AG09319 (cell line): Measurements from ENCODE around the gene SLC25A1.

Experiments
- DNase-seq: peaks from one replicate; pipeline ENCODE4 v3.0.0-alpha.2; 2010; ENCODE audit warnings: low read depth; ENCODE audit errors: extremely low read depth
- CTCF ChIP-seq: IDR thresholded peaks from 2 replicates; pipeline ENCODE4 v1.5.1; 2011; ENCODE audit warnings: low read depth, mild to moderate bottlenecking, inconsistent platforms, low read length, moderate library complexity

The SLC25A1 gene

GRCh38 chr22:19197997-19198865 lies 19.7 kb upstream of the SLC25A1 start:
- TF ChIP-seq CTCF, result no peak
- DNase-seq, result no peak

GRCh38 chr22:19196841-19197612 lies 18.5 kb upstream of the SLC25A1 start:
- TF ChIP-seq CTCF, result no peak
- no peak for DNase-seq

- TF ChIP-seq CTCF, result no peak
- no peak for DNase-seq
Measured at GRCh38 chr22:19195796-19196731, 17.5 kb upstream of the SLC25A1 start.

- no peak for DNase-seq
- TF ChIP-seq CTCF, result no peak
Measured at GRCh38 chr22:19194766-19195536, 16.4 kb upstream of the SLC25A1 start.

GRCh38 chr22:19193879-19194278 lies 15.3 kb upstream of the SLC25A1 start:
- no peak for TF ChIP-seq CTCF
- DNase-seq, result no peak

GRCh38 chr22:19187716-19188563 lies 9.4 kb upstream of the SLC25A1 start:
- no peak for TF ChIP-seq CTCF
- DNase-seq, result no peak
